PC-3 (cell line): ENCODE results near the gene PACSIN1. TPM values are rescaled to one million over a fixed set of nuclear protein-coding genes. Genes with fewer than 3 reads are reported as not detected.

ENCODE experiments used
- ATAC-seq: fragments of 200-7000 bp; cut with Tn5 transposase; 2 replicates; pipeline ENCODE4 v1.9.1; 2020; ENCODE audit warnings: mild to moderate bottlenecking, moderate library complexity
- BruUV-seq: library from RNA; stranded (reverse); fragments of 400-500 nt; replicated peaks from 2 replicates; lab custom pipeline; 2021; lab: Mats Ljungman, UMichigan
- CTCF ChIA-PET: fragments of 300-600 bp; sonication (Branson Sonifier 250); formaldehyde crosslinking; loops from one replicate; lab custom pipeline; 2022; ENCODE audit warnings: antibody characterized with exemption; lab: Charles Lee
- POLR2A ChIA-PET: fragments of 300-600 bp; sonication (Branson Sonifier 250); formaldehyde crosslinking; loops from one replicate; lab custom pipeline; 2022; ENCODE audit warnings: antibody characterized with exemption; ENCODE audit not compliant: unreplicated experiment; lab: Charles Lee
- DNase-seq: peaks from one replicate; pipeline ENCODE4 v3.0.0-alpha.2; 2015
- H2AFZ ChIP-seq: fragments of 300-600 bp; sonication (generic); 2 replicates; pipeline ENCODE4 v1.6.0; 2016; ENCODE audit warnings: antibody characterized with exemption, low read length
- H3F3A ChIP-seq: fragments of 300-600 bp; sonication (generic); one replicate; pipeline ENCODE4 v1.6.0; 2017; ENCODE audit warnings: antibody characterized with exemption, low read length, control low read depth, mild to moderate bottlenecking; ENCODE audit not compliant: unreplicated experiment
- H3K27ac ChIP-seq: fragments of 300-600 bp; sonication (generic); 2 replicates; pipeline ENCODE4 v1.5.1; 2016; ENCODE audit warnings: mild to moderate bottlenecking, low read length
- H3K27me3 ChIP-seq: fragments of 300-600 bp; sonication (generic); 2 replicates; pipeline ENCODE4 v1.6.1; 2016; ENCODE audit warnings: low read length, mixed read lengths
- H3K36me3 ChIP-seq: fragments of 300-600 bp; sonication (generic); 2 replicates; pipeline ENCODE4 v1.6.1; 2016; ENCODE audit warnings: low read depth, mixed run types, low read length, mixed read lengths
- H3K4me1 ChIP-seq: fragments of 300-600 bp; sonication (generic); 2 replicates; pipeline ENCODE4 v1.5.1; 2016; ENCODE audit warnings: low read length; ENCODE audit not compliant: insufficient read depth
- H3K4me2 ChIP-seq: fragments of 300-600 bp; sonication (generic); 2 replicates; pipeline ENCODE4 v1.6.0; 2016; ENCODE audit warnings: low read length
- H3K4me3 ChIP-seq: fragments of 300-600 bp; sonication (generic); 2 replicates; pipeline ENCODE4 v1.5.1; 2016; ENCODE audit warnings: mild to moderate bottlenecking, low read length, mixed read lengths
- H3K79me2 ChIP-seq: fragments of 300-600 bp; sonication (generic); 2 replicates; pipeline ENCODE4 v1.6.1; 2017; ENCODE audit warnings: low read length, mixed read lengths
- H3K9ac ChIP-seq: fragments of 300-600 bp; sonication (generic); 2 replicates; pipeline ENCODE4 v1.6.0; 2016; ENCODE audit warnings: mild to moderate bottlenecking, low read length
- H3K9me2 ChIP-seq: fragments of 300-600 bp; sonication (generic); replicated peaks from 2 replicates; pipeline ENCODE4 v1.6.1; 2016; ENCODE audit warnings: mixed run types, low read length, mixed read lengths
- H3K9me3 ChIP-seq: fragments of 300-600 bp; sonication (generic); 2 replicates; pipeline ENCODE4 v1.6.1; 2016; ENCODE audit warnings: low read length, mixed read lengths
- H4K20me1 ChIP-seq: fragments of 300-600 bp; sonication (generic); 2 replicates; pipeline ENCODE4 v1.6.1; 2016; ENCODE audit warnings: low read length, mixed read lengths
- CTCF ChIP-seq: fragments of 300-600 bp; sonication (generic); conservative IDR thresholded peaks from 2 replicates; pipeline ENCODE4 v1.5.1; 2017; ENCODE audit warnings: antibody characterized with exemption, low read depth, mild to moderate bottlenecking, low read length
- EZH2 ChIP-seq: fragments of 300-600 bp; sonication (generic); IDR thresholded peaks from one replicate; pipeline ENCODE4 v1.6.1; 2017; ENCODE audit warnings: antibody characterized with exemption, mild to moderate bottlenecking, low read length; ENCODE audit not compliant: unreplicated experiment
- EZH2phosphoT487 ChIP-seq: fragments of 300-600 bp; sonication (generic); IDR thresholded peaks from 2 replicates; pipeline ENCODE4 v1.6.1; 2018; ENCODE audit warnings: mild to moderate bottlenecking, antibody characterized with exemption, low read length, borderline replicate concordance
- intact Hi-C: fragments of 100-400 bp; cut with micrococcal nuclease; formaldehyde crosslinking; loops from 2 replicates; pipeline ENCODE4 v1.9.0; 2023
- total RNA-seq: library from RNA; depleted of rRNA; stranded (reverse); fragments of >200 nt; gene quantifications from 2 replicates; pipeline ENCODE4 v1.2.3, GENCODE V29; 2014

Gene PACSIN1
- total RNA-seq, 1 experiment from 2014 or later: 2.3 TPM

GRCh38 chr6:34581561-34581920, 115.7 kb downstream of the PACSIN1 start:
- H3K4me3 ChIP-seq: no peak overlapping the region
- TF ChIP-seq CTCF (no peak), EZH2phosphoT487 (no peak), EZH2 (no peak)
- ChIA-PET POLR2A (no interaction called here), CTCF (no interaction called here)
- H3K36me3 ChIP-seq: no peaks in the 10 kb centered on the region
- H3K9ac ChIP-seq: no peak overlapping the region
- intact Hi-C loops: no loop called here
- no peak overlapping the region for H3K4me2 ChIP-seq
- no peak overlapping the region for H3K27ac ChIP-seq
- no peaks in the 10 kb centered on the region for H3K27me3 ChIP-seq
- no peaks in the 10 kb centered on the region for H3F3A ChIP-seq
- no peaks in the 10 kb centered on the region for H3K4me1 ChIP-seq
- no peak overlapping the region for H2AFZ ChIP-seq
- DNase-seq: no peak
- H3K9me3 ChIP-seq: no peaks in the 10 kb centered on the region
- ATAC-seq: no peak
- no peaks in the 10 kb centered on the region for H3K79me2 ChIP-seq
- no peaks in the 10 kb centered on the region for H3K9me2 ChIP-seq
- H4K20me1 ChIP-seq: no peaks in the 10 kb centered on the region
- BruUV-seq: no TSS peak

- POLR2A ChIA-PET: no interaction called here
- intact Hi-C loops: no loop called here
Measured at GRCh38 chr6:34583461-34583860, 117.6 kb downstream of the PACSIN1 start.

More at GRCh38 chr6:34583461-34583860, 117.6 kb downstream of the PACSIN1 start:
- DNase-seq (no peak), ATAC-seq (peak; percentile 43)
- no peaks in the 10 kb centered on the region for H3F3A ChIP-seq
- H2AFZ ChIP-seq: no peak overlapping the region
- no peak for TF ChIP-seq EZH2phosphoT487
- TF ChIP-seq CTCF: peak; percentile 47
- TF ChIP-seq EZH2: no peak
- H3K4me1 ChIP-seq: no peaks in the 10 kb centered on the region
- no peaks in the 10 kb centered on the region for H3K79me2 ChIP-seq
- H3K4me2 ChIP-seq: no peak overlapping the region
- no peaks in the 10 kb centered on the region for H4K20me1 ChIP-seq
- H3K9me2 ChIP-seq: no peaks in the 10 kb centered on the region
- no peak overlapping the region for H3K4me3 ChIP-seq
- no peaks in the 10 kb centered on the region for H3K36me3 ChIP-seq
- no TSS peak for BruUV-seq
- no peak overlapping the region for H3K9ac ChIP-seq
- H3K9me3 ChIP-seq: no peaks in the 10 kb centered on the region
- CTCF ChIA-PET: no interaction called here
- no peaks in the 10 kb centered on the region for H3K27me3 ChIP-seq
- no peak overlapping the region for H3K27ac ChIP-seq
